Measurements from ENCODE around the gene MTARC2. TPM values are rescaled to one million over a fixed set of nuclear protein-coding genes. Genes with fewer than 3 reads are reported as not detected.

MTARC2 gene
- total and polyA plus RNA-seq, 2 of the 13 experiments (the other 11 are each of a cell fraction or from before 2014, with no cell fraction given), result 8.5 to 10.1 TPM

DNA sequence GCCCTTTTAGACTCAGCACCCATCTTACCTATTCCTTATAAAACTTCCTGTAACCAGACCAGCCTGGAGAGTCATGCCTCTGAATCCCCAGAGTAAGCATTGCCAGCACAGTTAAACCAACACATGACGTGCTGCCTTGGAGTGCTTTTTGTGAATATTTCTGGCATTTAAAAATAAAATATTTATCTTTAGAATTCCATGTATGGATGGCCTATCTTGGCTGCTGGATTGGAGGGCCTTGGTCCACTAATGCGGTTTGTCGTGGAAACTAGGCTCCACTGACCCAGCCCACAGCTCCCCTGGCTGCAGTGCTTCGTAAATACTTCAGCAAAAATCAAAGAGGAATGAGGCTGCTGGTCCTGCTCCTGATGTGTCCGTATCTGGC is 56.1 kb downstream of the MTARC2 start (continued):
- TF ChIP-seq, protein P1, sequence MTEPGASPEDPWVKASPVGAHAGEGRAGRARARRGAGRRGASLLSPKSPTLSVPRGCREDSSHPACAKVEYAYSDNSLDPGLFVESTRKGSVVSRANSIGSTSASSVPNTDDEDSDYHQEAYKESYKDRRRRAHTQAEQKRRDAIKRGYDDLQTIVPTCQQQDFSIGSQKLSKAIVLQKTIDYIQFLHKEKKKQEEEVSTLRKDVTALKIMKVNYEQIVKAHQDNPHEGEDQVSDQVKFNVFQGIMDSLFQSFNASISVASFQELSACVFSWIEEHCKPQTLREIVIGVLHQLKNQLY (CRISPR knock-in tag; IDR thresholded peaks at IDR 0.05), result no peak

DNA sequence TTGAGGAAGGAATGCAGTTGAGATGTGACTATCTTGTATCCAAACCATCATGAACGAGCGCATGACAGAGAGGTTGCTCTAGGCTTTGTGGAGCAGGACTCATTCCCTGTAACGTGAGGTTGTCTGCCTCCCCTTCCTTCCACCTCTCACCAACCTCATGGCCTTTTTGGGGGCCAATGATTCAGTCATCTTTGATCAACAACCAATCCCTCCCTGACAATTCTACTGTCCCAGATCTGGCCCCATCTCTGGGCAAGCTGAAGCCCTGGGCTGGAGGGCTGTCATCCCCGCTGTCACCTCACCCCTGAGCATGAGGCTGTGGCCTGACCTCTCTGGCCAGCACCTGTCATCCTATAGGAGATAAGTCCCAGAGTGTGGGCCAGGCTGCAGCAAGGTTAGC is 58.3 kb downstream of the MTARC2 start:
- no peak for FAIRE-seq
- POLR2A ChIA-PET, result no interaction called here
- intact Hi-C loops (cut with micrococcal nuclease; ENCODE audit: unreplicated experiment), result no loop called here

DNA sequence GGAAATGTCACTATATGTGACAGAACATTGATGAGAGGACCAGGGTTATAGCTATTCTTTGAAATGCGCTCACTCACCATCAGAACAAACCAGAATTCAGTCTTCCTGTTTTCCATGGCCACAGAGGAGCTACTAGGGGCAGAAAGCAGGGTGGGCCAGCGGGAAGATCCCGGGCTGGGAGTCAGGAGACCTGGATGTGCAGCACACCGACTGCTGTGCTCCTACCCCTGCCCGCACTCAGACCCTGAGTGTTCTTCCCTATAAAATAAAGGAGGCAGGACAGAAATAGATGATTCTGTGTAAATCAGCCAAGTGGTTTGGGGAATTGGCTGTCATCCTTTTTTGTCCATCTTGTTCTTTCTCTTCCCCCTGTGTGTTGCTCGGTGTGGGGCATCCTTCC is 59.6 kb downstream of the MTARC2 start:
- no TSS peak for BruUV-seq (replicated peaks)
- intact Hi-C loops (cut with micrococcal nuclease; ENCODE audit: unreplicated experiment), result no loop called here
- WGBS (ENCODE audit: low lambda C conversion rate), result 98% methylated on average over 3 of the region's 6 CpGs
- no peak overlapping the region for H3K4me3 ChIP-seq (replicated peaks in 1 of 3; ENCODE audit: insufficient read depth in 1 of 3, low read depth in 2 of 3, low read length in 3 of 3)
- peaks cover 6 to 43% of the 10 kb centered on the region in 2 experiments; a peak in 4 of 5 replicates for H3K36me3 ChIP-seq (replicated peaks in 1 of 2; ENCODE audit: control insufficient read depth in 1 of 2, insufficient read depth in 2 of 2, low read length in 2 of 2)
- no peak for FAIRE-seq
- H2AFZ ChIP-seq (ENCODE audit: low read length), result no peak overlapping the region
- no peaks in the 10 kb centered on the region for H4K20me1 ChIP-seq (ENCODE audit: insufficient read depth, low read length)
- H3K9ac ChIP-seq (ENCODE audit: insufficient read depth, low read depth, low read length), result no peak overlapping the region
- no peak overlapping the region for H3K27ac ChIP-seq (ENCODE audit: extremely low read length, insufficient read depth, low read length)
- no peaks in the 10 kb centered on the region for H3K4me1 ChIP-seq (ENCODE audit: insufficient read depth, low read length)
- POLR2A ChIA-PET, result no interaction called here
- DNase-seq (ENCODE audit: low spot score), result no peak
- no peaks in the 10 kb centered on the region for H3K79me2 ChIP-seq (ENCODE audit: insufficient read depth, low read length)
- H3K27me3 ChIP-seq (ENCODE audit: control insufficient read depth in 1 of 2, insufficient read depth in 2 of 2, low read length in 2 of 2), result no peaks in the 10 kb centered on the region
- CTCF ChIA-PET (ENCODE audit: low intra/inter-chr PET ratio, low total read pairs), result no interaction called here
- in situ Hi-C loops (cut with HindIII; ENCODE audit: extremely low pct_ligation_motif_present, low pct_unique_long_range_greater_than_20kb), result no loop called here
- no peaks in the 10 kb centered on the region for H3K9me3 ChIP-seq (ENCODE audit: low read length)
- H3K4me2 ChIP-seq (ENCODE audit: low read depth, low read length), result no peak overlapping the region
- ATAC-seq, result no peak
- TF ChIP-seq ATF7 (IDR thresholded peaks at IDR 0.05) (no peak), ATF7 (CRISPR knock-in tag; IDR thresholded peaks at IDR 0.05) (no peak), ZC3H13 (CRISPR knock-in tag; IDR thresholded peaks at IDR 0.05) (no peak), AHR (CRISPR knock-in tag; IDR thresholded peaks at IDR 0.05) (no peak), MXD4 (CRISPR knock-in tag; IDR thresholded peaks at IDR 0.05) (no peak), NFE2 (CRISPR knock-in tag; IDR thresholded peaks at IDR 0.05) (no peak), ZFYVE20 (CRISPR knock-in tag; IDR thresholded peaks at IDR 0.05; ENCODE audit: borderline replicate concordance, low read depth) (no peak)
- TF ChIP-seq, protein P2, sequence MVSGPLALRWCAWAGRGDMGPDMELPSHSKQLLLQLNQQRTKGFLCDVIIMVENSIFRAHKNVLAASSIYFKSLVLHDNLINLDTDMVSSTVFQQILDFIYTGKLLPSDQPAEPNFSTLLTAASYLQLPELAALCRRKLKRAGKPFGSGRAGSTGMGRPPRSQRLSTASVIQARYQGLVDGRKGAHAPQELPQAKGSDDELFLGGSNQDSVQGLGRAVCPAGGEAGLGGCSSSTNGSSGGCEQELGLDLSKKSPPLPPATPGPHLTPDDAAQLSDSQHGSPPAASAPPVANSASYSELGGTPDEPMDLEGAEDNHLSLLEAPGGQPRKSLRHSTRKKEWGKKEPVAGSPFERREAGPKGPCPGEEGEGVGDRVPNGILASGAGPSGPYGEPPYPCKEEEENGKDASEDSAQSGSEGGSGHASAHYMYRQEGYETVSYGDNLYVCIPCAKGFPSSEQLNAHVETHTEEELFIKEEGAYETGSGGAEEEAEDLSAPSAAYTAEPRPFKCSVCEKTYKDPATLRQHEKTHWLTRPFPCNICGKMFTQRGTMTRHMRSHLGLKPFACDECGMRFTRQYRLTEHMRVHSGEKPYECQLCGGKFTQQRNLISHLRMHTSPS (CRISPR knock-in tag; IDR thresholded peaks at IDR 0.05; ENCODE audit: low read depth), result no peak
- TF ChIP-seq, protein P3, sequence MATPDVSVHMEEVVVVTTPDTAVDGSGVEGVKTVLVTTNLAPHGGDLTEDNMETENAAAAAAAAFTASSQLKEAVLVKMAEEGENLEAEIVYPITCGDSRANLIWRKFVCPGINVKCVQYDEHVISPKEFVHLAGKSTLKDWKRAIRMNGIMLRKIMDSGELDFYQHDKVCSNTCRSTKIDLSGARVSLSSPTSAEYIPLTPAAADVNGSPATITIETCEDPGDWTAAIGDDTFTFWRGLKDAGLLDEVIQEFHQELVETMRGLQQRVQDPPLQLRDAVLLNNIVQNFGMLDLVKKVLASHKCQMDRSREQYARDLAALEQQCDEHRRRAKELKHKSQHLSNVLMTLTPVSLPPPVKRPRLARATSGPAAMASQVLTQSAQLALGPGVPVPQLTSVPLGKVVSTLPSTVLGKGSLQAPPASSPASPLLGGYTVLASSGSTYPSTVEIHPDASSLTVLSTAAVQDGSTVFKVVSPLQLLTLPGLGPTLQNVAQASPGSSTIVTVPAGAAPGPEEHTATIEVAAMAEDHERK (CRISPR knock-in tag; IDR thresholded peaks at IDR 0.05; ENCODE audit: low read depth), result no peak

More for the DNA sequence above, 58.3 kb downstream of the MTARC2 start:
- Histone ChIP-seq H3K4me2 (ENCODE audit: low read depth, low read length) (no peak overlapping the region), H3K9me3 (ENCODE audit: low read length) (no peaks in the 10 kb centered on the region), H4K20me1 (ENCODE audit: insufficient read depth, low read length) (no peaks in the 10 kb centered on the region), H3K4me1 (ENCODE audit: insufficient read depth, low read length) (no peaks in the 10 kb centered on the region), H3K79me2 (ENCODE audit: insufficient read depth, low read length) (no peaks in the 10 kb centered on the region), H3K36me3 (replicated peaks in 1 of 2; ENCODE audit: control insufficient read depth in 1 of 2, insufficient read depth in 2 of 2, low read length in 2 of 2) (peaks cover 6 to 40% of the 10 kb centered on the region in 2 experiments; a peak in 4 of 5 replicates), H2AFZ (ENCODE audit: low read length) (no peak overlapping the region), H3K4me3 (replicated peaks in 1 of 3; ENCODE audit: insufficient read depth in 1 of 3, low read depth in 2 of 3, low read length in 3 of 3) (no peak overlapping the region), H3K27me3 (ENCODE audit: control insufficient read depth in 1 of 2, insufficient read depth in 2 of 2, low read length in 2 of 2) (no peaks in the 10 kb centered on the region), H3K27ac (ENCODE audit: extremely low read length, insufficient read depth, low read length) (no peak overlapping the region), H3K9ac (ENCODE audit: insufficient read depth, low read depth, low read length) (no peak overlapping the region)
- DNase-seq (ENCODE audit: low spot score) (no peak), ATAC-seq (no peak)
- no peak for TF ChIP-seq RARG (CRISPR knock-in tag; IDR thresholded peaks at IDR 0.05; ENCODE audit: low read depth)
- no TSS peak for BruUV-seq (replicated peaks)
- in situ Hi-C loops (cut with HindIII; ENCODE audit: extremely low pct_ligation_motif_present, low pct_unique_long_range_greater_than_20kb), result no loop called here
- CTCF ChIA-PET (ENCODE audit: low intra/inter-chr PET ratio, low total read pairs), result no interaction called here
- 91% methylated on average over 4 of the region's 4 CpGs for WGBS (ENCODE audit: low lambda C conversion rate)

Data from HepG2 (cell line).